ENCODE results near the gene AFF1.

AFF1 gene

GRCh38 chr4:87045234-87045558 lies 110.4 kb downstream of the AFF1 start:
- Histone ChIP-seq H3K9ac (ENCODE audit: low read depth, low read length) (no peak overlapping the region), H3K4me1 (ENCODE audit: insufficient read depth, low read length) (peaks cover 45% of the 10 kb centered on the region), H3K9me3 (ENCODE audit: control insufficient read depth, insufficient read depth, low read length) (no peaks in the 10 kb centered on the region), H3K36me3 (ENCODE audit: insufficient read depth, low read length) (no peaks in the 10 kb centered on the region)

GRCh38 chr4:87045659-87046058 lies 110.8 kb downstream of the AFF1 start:
- H3K9ac ChIP-seq (ENCODE audit: low read depth, low read length), result no peak overlapping the region
- H3K4me1 ChIP-seq (ENCODE audit: insufficient read depth, low read length), result peaks cover 45% of the 10 kb centered on the region
- H3K9me3 ChIP-seq (ENCODE audit: control insufficient read depth, insufficient read depth, low read length), result no peaks in the 10 kb centered on the region
- no peaks in the 10 kb centered on the region for H3K36me3 ChIP-seq (ENCODE audit: insufficient read depth, low read length)

DNA sequence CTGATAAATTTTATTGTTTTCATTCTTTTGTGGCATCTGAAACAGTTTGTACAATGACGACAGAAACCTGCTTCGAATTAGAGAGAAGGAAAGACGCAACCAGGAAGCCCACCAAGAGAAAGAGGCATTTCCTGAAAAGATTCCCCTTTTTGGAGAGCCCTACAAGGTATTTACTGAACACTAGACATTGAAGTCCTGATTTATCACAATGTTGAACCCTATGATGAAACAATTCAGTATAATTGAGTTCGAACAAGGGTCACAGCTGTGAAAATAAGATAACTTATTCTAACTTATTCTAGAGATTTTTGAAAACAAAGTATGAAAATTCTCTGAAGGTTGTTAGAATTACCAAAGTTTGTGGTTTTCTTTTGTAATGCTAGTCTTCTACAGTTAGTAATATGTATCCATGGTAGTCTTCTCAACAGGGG lies 111.3 kb downstream of the AFF1 start:
- H3K36me3 ChIP-seq (ENCODE audit: insufficient read depth, low read length), result no peaks in the 10 kb centered on the region

GRCh38 chr4:87047281-87047798 lies 112.5 kb downstream of the AFF1 start:
- peaks cover 43% of the 10 kb centered on the region for H3K4me1 ChIP-seq (ENCODE audit: insufficient read depth, low read length)
- no peaks in the 10 kb centered on the region for H3K36me3 ChIP-seq (ENCODE audit: insufficient read depth, low read length)
- no peak overlapping the region for H3K9ac ChIP-seq (ENCODE audit: low read depth, low read length)
- H3K9me3 ChIP-seq (ENCODE audit: control insufficient read depth, insufficient read depth, low read length), result no peaks in the 10 kb centered on the region

More for the DNA sequence above, 111.3 kb downstream of the AFF1 start:
- Histone ChIP-seq H3K4me1 (ENCODE audit: insufficient read depth, low read length) (peaks cover 45% of the 10 kb centered on the region), H3K9me3 (ENCODE audit: control insufficient read depth, insufficient read depth, low read length) (no peaks in the 10 kb centered on the region), H3K9ac (ENCODE audit: low read depth, low read length) (no peak overlapping the region)

DNA sequence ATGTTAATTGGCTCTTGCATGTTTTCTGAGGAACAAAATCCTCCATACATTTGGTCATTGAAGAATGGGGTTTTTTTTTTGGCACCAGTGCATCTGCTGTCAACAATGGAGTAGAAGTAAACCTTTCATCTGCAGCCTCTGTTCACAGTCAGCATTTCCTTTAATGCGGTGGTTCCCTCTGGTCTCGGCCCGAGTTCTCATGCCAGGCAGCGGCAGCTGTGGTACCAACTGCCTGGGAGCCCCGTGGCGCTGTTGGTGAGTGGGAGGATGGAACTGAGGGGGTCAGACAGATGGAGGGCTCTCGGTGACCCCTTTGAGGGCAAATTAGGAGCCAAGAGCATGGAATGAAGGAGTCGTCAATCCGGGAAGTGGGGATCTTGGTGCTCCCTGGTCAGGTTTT lies 114.7 kb downstream of the AFF1 start:
- Histone ChIP-seq H3K4me1 (ENCODE audit: insufficient read depth, low read length) (peaks cover 32% of the 10 kb centered on the region), H3K36me3 (ENCODE audit: insufficient read depth, low read length) (no peaks in the 10 kb centered on the region), H3K9ac (ENCODE audit: low read depth, low read length) (no peak overlapping the region), H3K9me3 (ENCODE audit: control insufficient read depth, insufficient read depth, low read length) (no peaks in the 10 kb centered on the region)

DNA sequence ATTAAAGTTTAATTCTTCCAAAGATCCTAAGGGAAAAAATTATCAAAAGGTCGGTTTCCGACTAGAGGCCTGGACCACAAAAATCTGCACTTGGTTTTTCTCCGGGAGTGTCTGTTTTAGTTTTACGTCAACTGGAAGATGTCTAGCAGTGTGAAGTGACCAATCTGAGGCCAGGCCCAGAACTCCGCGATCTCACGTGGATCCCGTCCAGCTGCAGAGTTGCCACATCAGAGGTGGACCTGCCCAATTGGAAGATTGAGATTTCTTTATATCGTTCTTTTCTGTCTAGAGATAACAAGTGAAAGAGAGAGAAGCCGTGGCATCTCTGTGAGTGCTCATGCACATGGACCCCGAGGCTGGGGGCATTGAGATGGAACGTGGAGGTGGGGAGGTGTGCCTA lies 115.8 kb downstream of the AFF1 start:
- H3K9ac ChIP-seq (ENCODE audit: low read depth, low read length), result no peak overlapping the region
- H3K9me3 ChIP-seq (ENCODE audit: control insufficient read depth, insufficient read depth, low read length), result no peaks in the 10 kb centered on the region
- H3K4me1 ChIP-seq (ENCODE audit: insufficient read depth, low read length), result peaks cover 22% of the 10 kb centered on the region
- no peaks in the 10 kb centered on the region for H3K36me3 ChIP-seq (ENCODE audit: insufficient read depth, low read length)

- Histone ChIP-seq H3K4me1 (ENCODE audit: insufficient read depth, low read length) (peaks cover 20% of the 10 kb centered on the region), H3K9ac (ENCODE audit: low read depth, low read length) (no peak overlapping the region), H3K36me3 (ENCODE audit: insufficient read depth, low read length) (no peaks in the 10 kb centered on the region), H3K9me3 (ENCODE audit: control insufficient read depth, insufficient read depth, low read length) (no peaks in the 10 kb centered on the region)
Measured at GRCh38 chr4:87051121-87051713, 116.4 kb downstream of the AFF1 start.

- H3K36me3 ChIP-seq (ENCODE audit: insufficient read depth, low read length), result no peaks in the 10 kb centered on the region
- H3K9ac ChIP-seq (ENCODE audit: low read depth, low read length), result no peak overlapping the region
- H3K4me1 ChIP-seq (ENCODE audit: insufficient read depth, low read length), result peaks cover 14% of the 10 kb centered on the region
- H3K9me3 ChIP-seq (ENCODE audit: control insufficient read depth, insufficient read depth, low read length), result no peaks in the 10 kb centered on the region
Measured at GRCh38 chr4:87052615-87053014, 117.8 kb downstream of the AFF1 start.

GRCh38 chr4:87053176-87053658 lies 118.4 kb downstream of the AFF1 start:
- H3K9me3 ChIP-seq (ENCODE audit: control insufficient read depth, insufficient read depth, low read length), result no peaks in the 10 kb centered on the region
- H3K36me3 ChIP-seq (ENCODE audit: insufficient read depth, low read length), result no peaks in the 10 kb centered on the region
- H3K9ac ChIP-seq (ENCODE audit: low read depth, low read length), result no peak overlapping the region
- peaks cover 14% of the 10 kb centered on the region for H3K4me1 ChIP-seq (ENCODE audit: insufficient read depth, low read length)

- no peak overlapping the region for H3K9ac ChIP-seq (ENCODE audit: low read depth, low read length)
- H3K36me3 ChIP-seq (ENCODE audit: insufficient read depth, low read length), result no peaks in the 10 kb centered on the region
Measured at GRCh38 chr4:87053802-87054767, 119.3 kb downstream of the AFF1 start.

DNA sequence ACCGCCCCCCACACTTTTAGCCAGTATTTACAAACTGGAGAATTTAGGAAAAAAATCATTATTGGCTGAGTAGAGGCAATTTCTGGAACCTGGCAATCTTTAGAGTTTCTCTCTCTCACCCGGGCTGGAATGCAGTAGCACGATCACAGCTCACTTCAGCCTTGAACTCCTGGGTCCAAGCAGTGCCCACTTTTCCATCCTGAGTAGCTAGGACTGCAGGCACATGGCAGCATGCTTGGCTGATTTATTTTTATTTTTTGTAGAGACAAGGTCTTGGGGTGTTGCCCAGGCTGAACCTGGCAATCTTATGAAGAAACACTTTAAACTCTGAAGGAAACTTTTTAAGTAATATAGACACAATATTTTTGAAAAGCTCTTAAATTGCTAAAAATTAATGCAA lies 120.1 kb downstream of the AFF1 start:
- H3K36me3 ChIP-seq (ENCODE audit: insufficient read depth, low read length), result no peaks in the 10 kb centered on the region
- no peak overlapping the region for H3K9ac ChIP-seq (ENCODE audit: low read depth, low read length)
- peaks cover 15% of the 10 kb centered on the region for H3K4me1 ChIP-seq (ENCODE audit: insufficient read depth, low read length)
- H3K9me3 ChIP-seq (ENCODE audit: control insufficient read depth, insufficient read depth, low read length), result no peaks in the 10 kb centered on the region

More at GRCh38 chr4:87053802-87054767, 119.3 kb downstream of the AFF1 start:
- H3K4me1 ChIP-seq (ENCODE audit: insufficient read depth, low read length), result peaks cover 15% of the 10 kb centered on the region
- no peaks in the 10 kb centered on the region for H3K9me3 ChIP-seq (ENCODE audit: control insufficient read depth, insufficient read depth, low read length)

DNA sequence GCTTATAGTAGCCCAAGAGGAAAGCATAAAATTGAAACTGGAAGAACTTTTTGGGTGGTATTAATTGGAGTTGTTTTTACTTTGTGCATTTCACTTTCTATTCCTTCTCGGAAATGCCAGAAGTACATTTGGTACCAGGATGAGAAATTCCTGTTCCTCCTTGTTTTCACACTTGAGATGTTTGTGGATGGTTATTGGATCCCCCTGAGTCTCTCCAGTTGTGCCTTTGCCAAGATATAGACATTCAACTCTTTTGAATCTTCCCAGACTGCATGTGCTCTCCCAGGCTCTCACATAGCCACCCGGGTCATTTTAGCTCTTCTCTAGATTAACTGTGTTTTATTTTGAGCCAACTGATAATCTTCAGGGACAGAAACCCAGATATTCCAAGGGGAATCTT lies 120.5 kb downstream of the AFF1 start:
- H3K4me1 ChIP-seq (ENCODE audit: insufficient read depth, low read length), result peaks cover 15% of the 10 kb centered on the region
- H3K36me3 ChIP-seq (ENCODE audit: insufficient read depth, low read length), result no peaks in the 10 kb centered on the region
- H3K9ac ChIP-seq (ENCODE audit: low read depth, low read length), result no peak overlapping the region
- H3K9me3 ChIP-seq (ENCODE audit: control insufficient read depth, insufficient read depth, low read length), result no peaks in the 10 kb centered on the region

- Histone ChIP-seq H3K4me1 (ENCODE audit: insufficient read depth, low read length) (peaks cover 18% of the 10 kb centered on the region), H3K9ac (ENCODE audit: low read depth, low read length) (no peak overlapping the region), H3K36me3 (ENCODE audit: insufficient read depth, low read length) (no peaks in the 10 kb centered on the region), H3K9me3 (ENCODE audit: control insufficient read depth, insufficient read depth, low read length) (no peaks in the 10 kb centered on the region)
Measured at GRCh38 chr4:87056881-87057280, 122.1 kb downstream of the AFF1 start.

DNA sequence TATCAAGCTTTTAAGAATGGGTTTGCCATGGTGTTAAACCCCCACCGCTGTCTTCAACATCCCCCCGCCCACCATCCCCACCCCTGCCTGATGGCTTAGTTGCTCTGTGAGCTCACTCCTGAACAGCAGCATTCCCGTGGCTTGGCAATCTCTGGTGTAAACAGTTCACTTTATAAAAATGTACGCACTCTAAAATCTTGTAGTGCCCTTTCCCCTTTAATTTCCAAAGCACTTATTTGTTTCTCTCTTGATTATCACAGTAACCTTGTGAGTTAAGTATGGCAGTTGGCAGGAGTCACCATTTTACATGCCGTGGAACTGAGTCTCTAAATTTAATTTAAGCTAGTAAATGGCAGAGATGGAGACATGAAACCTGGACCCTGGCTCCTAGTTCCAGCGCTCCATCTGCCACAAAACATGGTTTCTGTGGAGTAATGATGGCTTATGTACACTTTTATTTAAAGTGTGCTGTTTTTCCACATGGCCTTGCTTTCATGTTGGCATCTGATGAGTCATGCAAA lies 123.1 kb downstream of the AFF1 start:
- H3K36me3 ChIP-seq (ENCODE audit: insufficient read depth, low read length), result no peaks in the 10 kb centered on the region
- H3K4me1 ChIP-seq (ENCODE audit: insufficient read depth, low read length), result peaks cover 18% of the 10 kb centered on the region
- H3K9ac ChIP-seq (ENCODE audit: low read depth, low read length), result no peak overlapping the region

More for the DNA sequence above, 123.1 kb downstream of the AFF1 start:
- no peaks in the 10 kb centered on the region for H3K9me3 ChIP-seq (ENCODE audit: control insufficient read depth, insufficient read depth, low read length)
